ENCODE data around the gene H2BK1. TPM values are rescaled to one million over a fixed set of nuclear protein-coding genes. Genes with fewer than 3 reads are reported as not detected.

The H2BK1 gene
- total RNA-seq, 4 donors from 2014 or later, result not detected

DNA sequence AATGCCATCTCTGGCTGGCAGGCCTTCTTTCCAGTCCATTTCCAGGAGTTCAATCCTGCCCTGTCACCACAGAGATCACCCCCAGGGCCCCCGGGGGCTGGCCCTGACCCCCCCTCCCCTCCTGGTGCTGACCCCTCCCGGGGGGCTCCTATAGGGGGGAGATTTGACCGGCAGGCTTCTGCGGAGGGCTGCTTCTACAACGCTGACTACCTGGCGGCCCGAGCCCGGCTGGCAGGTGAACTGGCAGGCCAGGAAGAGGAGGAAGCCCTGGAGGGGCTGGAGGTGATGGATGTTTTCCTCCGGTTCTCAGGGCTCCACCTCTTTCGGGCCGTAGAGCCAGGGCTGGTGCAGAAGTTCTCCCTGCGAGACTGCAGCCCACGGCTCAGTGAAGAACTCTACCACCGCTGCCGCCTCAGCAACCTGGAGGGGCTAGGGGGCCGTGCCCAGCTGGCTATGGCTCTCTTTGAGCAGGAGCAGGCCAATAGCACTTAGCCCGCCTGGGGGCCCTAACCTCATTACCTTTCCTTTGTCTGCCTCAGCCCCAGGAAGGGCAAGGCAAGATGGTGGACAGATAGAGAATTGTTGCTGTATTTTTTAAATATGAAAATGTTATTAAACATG is 28.0 kb upstream of the H2BK1 start:
- no peak for TF ChIP-seq EP300 (IDR thresholded peaks at IDR 0.05)
- DNase-seq (ENCODE audit: extremely low spot score), result no peak
- 69% methylated on average over 7 of the region's 17 CpGs for WGBS
- no peak overlapping the region for H3K27ac ChIP-seq (replicated peaks in 1 of 4)
- H3K36me3 ChIP-seq, result peaks cover 17 to 83% (median 78%) of the 10 kb centered on the region in 4 donors
- H3K27me3 ChIP-seq, result no peaks in the 10 kb centered on the region
- intact Hi-C loops (cut with DNase I), result no loop called here
- H3K4me1 ChIP-seq, result peaks cover 15 to 35% (median 19%) of the 10 kb centered on the region in 4 donors
- no peak overlapping the region for H3K4me3 ChIP-seq
- H3K9me3 ChIP-seq, result no peaks in the 10 kb centered on the region

DNA sequence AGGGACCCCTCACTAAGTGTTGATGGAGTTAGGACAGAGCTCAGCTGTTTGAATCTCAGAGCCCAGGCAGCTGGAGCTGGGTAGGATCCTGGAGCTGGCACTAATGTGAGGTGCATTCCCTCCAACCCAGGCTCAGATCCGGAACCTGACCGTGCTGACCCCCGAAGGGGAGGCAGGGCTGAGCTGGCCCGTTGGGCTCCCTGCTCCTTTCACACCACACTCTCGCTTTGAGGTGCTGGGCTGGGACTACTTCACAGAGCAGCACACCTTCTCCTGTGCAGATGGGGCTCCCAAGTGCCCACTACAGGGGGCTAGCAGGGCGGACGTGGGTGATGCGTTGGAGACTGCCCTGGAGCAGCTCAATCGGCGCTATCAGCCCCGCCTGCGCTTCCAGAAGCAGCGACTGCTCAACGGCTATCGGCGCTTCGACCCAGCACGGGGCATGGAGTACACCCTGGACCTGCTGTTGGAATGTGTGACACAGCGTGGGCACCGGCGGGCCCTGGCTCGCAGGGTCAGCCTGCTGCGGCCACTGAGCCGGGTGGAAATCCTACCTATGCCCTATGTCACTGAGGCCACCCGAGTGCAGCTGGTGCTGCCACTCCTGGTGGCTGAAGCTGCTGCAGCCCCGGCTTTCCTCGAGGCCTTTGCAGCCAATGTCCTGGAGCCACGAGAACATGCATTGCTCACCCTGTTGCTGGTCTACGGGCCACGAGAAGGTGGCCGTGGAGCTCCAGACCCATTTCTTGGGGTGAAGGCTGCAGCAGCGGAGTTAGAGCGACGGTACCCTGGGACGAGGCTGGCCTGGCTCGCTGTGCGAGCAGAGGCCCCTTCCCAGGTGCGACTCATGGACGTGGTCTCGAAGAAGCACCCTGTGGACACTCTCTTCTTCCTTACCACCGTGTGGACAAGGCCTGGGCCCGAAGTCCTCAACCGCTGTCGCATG is 27.2 kb upstream of the H2BK1 start:
- Histone ChIP-seq H3K27ac (replicated peaks in 1 of 4) (no peak overlapping the region), H3K4me1 (peaks cover 16 to 35% (median 21%) of the 10 kb centered on the region in 4 donors), H3K27me3 (no peaks in the 10 kb centered on the region), H3K4me3 (no peak overlapping the region), H3K36me3 (peaks cover 17 to 80% (median 76%) of the 10 kb centered on the region in 4 donors), H3K9me3 (no peaks in the 10 kb centered on the region)
- DNase-seq (ENCODE audit: extremely low spot score), result no peak
- WGBS, result 88% methylated on average over 39 of the region's 44 CpGs
- intact Hi-C loops (cut with DNase I), result no loop called here
- no peak for TF ChIP-seq POLR2AphosphoS5 (IDR thresholded peaks at IDR 0.05)
- TF ChIP-seq POLR2A (IDR thresholded peaks at IDR 0.05; ENCODE audit: low read depth), result no peak
- TF ChIP-seq CTCF (IDR thresholded peaks at IDR 0.05), result no peak
- TF ChIP-seq EP300 (IDR thresholded peaks at IDR 0.05), result no peak

- peaks cover 24 to 41% (median 27%) of the 10 kb centered on the region in 4 donors for H3K4me1 ChIP-seq
- no peaks in the 10 kb centered on the region for H3K27me3 ChIP-seq
- H3K36me3 ChIP-seq, result peaks cover 17 to 69% (median 68%) of the 10 kb centered on the region in 4 donors
- DNase-seq (ENCODE audit: extremely low spot score), result no peak
- H3K27ac ChIP-seq (replicated peaks in 1 of 4), result no peak overlapping the region
- 87% methylated on average over 13 of the region's 13 CpGs for WGBS
- TF ChIP-seq POLR2AphosphoS5 (IDR thresholded peaks at IDR 0.05) (no peak), POLR2A (IDR thresholded peaks at IDR 0.05; ENCODE audit: low read depth) (no peak), CTCF (IDR thresholded peaks at IDR 0.05) (no peak), EP300 (IDR thresholded peaks at IDR 0.05) (no peak)
- H3K9me3 ChIP-seq, result no peaks in the 10 kb centered on the region
- no peak overlapping the region for H3K4me3 ChIP-seq
- intact Hi-C loops (cut with DNase I), result no loop called here
Measured at GRCh38 chr7:151236406-151236805, 26.1 kb upstream of the H2BK1 start.

- Histone ChIP-seq H3K4me1 (peaks cover 25 to 41% (median 28%) of the 10 kb centered on the region in 4 donors), H3K9me3 (no peaks in the 10 kb centered on the region), H3K27ac (replicated peaks in 1 of 4) (no peak overlapping the region), H3K36me3 (peaks cover 17 to 59% (median 57%) of the 10 kb centered on the region in 4 donors), H3K4me3 (no peak overlapping the region), H3K27me3 (no peaks in the 10 kb centered on the region)
- no peak for TF ChIP-seq CTCF (IDR thresholded peaks at IDR 0.05)
- TF ChIP-seq EP300 (IDR thresholded peaks at IDR 0.05), result no peak
- no peak for TF ChIP-seq POLR2AphosphoS5 (IDR thresholded peaks at IDR 0.05)
- TF ChIP-seq POLR2A (IDR thresholded peaks at IDR 0.05; ENCODE audit: low read depth), result no peak
- WGBS, result 90% methylated on average over 14 of the region's 28 CpGs
- DNase-seq (ENCODE audit: extremely low spot score), result no peak
- intact Hi-C loops (cut with DNase I), result no loop called here
Measured at GRCh38 chr7:151235091-151235787, 25.0 kb upstream of the H2BK1 start.

All from esophagus muscularis mucosa (tissue), 4 donors.